Hematopoietic multipotent progenitor cell treated with erythropoietin and hydrocortisone succinate and interleukin-3 and kit ligand, for 8 days (in vitro differentiated cells): ENCODE measurements around the gene RGS9.
"Not testable (repeated sequence)": the region's sequence is repeated elsewhere in the genome, so short reads cannot be mapped to it uniquely, and the experiment has no call there.

Experiments
- DNase-seq: peaks from one replicate; pipeline ENCODE4 v3.0.0-alpha.2; 2015

The RGS9 gene

DNA sequence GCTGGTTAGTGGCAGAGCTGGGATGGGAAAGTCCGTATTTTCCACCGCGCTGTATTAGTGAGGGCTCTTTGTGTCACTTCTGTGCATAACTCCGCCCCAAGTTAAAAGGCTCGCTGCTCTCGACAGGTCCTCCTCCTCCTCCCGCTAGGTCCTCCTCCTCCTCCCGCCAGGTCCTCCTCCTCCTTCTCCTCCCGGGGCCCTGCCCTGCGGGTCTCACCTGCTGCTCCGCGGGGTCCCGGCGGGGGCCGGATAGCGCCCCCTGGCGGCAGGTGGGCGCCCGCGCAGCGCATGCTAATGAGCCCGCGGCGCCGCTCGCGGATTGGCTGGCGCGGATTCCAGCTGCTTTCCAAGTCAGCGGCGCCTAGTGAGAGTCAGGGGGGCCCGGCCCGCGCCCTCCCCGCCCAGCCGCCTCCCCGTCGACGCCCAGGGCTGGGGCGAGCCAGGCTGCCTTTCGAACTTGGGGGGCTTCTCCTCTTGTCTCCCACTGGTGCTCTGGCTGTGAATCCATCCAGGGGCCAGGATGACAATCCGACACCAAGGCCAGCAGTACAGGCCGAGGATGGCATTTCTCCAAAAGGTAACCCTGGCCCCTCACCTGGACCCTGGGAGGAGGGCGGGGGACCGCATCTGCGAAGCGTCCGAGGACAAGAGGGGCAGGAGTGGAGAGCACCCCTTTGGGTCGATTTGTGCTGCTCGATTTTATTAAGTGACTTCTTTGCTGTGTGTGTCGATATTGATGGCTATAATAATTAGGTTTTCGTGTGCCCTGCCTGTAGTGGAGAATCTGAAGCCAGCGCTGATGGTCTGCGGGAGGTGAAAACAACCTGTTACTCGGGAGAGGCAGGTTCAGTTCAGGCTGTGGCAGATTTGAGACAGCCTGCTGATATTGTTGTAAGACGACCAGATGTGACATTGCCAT lies at the start of gene RGS9:
RGS9 (plus strand) TSS at position 350 of the 919 bp plus-strand sequence; CDS start at position 521, 171 bp downstream.
- peak; percentile 81 for DNase-seq

- no peak for DNase-seq
Measured at GRCh38 chr17:65088621-65089360, 48.4 kb upstream of the RGS9 start.

- no peak for DNase-seq
Measured at GRCh38 chr17:65092262-65092661, 44.9 kb upstream of the RGS9 start.

GRCh38 chr17:65092721-65093356 lies 44.3 kb upstream of the RGS9 start:
- not testable (repeated sequence) for DNase-seq

DNA sequence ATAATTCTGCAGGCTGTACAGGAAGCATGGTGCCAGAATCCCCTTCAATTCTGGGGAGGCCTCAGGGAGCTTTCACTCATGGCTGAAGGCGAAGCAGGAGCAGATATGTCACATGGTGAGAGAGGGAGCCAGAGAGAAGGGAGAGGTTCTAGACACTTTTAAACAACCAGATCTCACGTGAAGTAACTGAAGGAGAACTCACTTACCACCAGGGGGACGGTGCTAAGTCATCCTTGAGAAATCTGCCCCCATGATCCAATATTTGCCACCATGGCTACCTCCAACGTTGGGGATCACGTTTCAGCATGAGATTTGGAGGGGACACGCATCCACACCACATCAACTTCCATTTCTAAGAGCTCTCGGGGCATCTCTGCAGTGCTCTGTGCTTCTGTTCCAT lies 43.2 kb upstream of the RGS9 start:
- peak; percentile 22 for DNase-seq

DNA sequence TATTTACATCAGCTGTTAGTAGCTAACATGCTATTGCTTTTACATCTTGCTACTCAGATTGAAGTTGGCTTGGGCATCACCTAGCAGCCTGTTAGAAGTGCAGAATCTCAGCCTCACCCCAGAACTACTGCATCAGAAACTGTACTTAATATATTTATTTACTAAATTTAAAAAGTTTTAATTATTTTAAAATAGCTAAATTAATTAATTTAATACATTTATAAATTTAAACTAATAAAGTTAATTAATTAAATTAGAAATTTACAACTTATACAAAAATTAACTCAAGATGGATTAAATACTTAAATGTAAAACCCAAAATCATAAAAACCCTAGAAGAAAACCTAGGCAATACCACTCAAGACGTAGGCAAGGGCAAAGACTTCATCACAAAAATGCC lies 41.7 kb upstream of the RGS9 start:
- DNase-seq, result no peak

- DNase-seq, result not testable (repeated sequence)
Measured at GRCh38 chr17:65096382-65096781, 40.8 kb upstream of the RGS9 start.

GRCh38 chr17:65097110-65097509 lies 40.1 kb upstream of the RGS9 start:
- no peak for DNase-seq

DNA sequence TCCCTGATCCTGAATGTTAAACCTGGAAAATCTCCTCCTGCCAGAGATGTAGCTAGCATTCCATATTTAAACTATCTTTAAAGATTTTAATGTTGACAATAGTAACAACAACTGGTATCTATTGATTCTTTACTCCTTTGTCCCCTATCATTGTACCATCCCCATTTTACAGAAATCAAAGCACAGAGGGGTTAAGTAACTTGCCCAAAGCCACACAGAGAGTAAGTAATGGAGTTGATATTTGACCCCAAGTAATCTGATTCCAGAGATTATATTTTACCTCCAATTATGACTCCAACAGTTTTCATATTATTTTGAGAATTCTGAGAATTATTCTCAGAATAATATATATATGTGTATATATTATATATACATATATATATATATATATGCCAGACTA lies 37.7 kb upstream of the RGS9 start:
- DNase-seq, result no peak

- no peak for DNase-seq
Measured at GRCh38 chr17:65099941-65100315, 37.2 kb upstream of the RGS9 start.

DNA sequence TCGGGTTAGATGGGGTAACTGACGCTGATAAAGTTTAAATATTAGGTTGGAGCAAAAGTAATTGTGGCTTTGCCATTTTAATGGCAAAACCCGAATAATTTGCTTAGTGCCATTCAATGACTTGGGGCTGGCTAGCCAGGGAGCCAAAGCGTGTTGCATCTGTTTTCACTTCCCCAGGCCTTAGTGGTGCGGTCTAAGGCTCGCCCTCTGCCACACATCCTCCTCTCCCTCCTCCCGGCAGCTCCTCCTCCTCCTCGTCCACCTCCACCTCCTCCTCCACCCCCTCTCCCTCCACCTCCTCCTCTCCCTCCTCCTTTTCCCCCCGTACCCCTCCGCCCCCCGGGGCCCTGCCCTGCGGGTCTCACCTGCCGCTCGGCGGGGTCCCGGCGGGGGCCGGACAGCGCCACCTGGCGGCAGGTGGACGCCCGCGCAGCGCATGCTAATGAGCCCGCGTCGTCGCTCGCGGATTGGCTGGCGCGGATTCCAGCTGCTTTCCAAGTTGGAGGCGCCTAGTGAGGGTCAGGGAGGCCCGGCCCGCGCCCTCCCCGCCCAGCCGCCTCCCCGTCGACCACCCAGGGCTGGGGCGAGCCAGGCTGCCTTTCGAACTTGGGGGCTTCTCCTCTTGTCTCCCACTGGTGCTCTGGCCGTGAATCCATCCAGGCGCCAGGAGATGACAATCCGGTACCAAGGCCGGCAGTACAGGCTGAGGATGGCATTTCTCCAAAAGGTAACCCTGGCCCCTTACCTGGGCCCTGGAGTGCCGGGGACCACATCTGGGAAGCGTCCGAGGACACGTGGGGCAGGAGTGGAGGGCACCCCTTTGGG lies 36.6 kb upstream of the RGS9 start:
- peak; percentile 75 for DNase-seq

GRCh38 chr17:65101371-65101770 lies 35.8 kb upstream of the RGS9 start:
- no peak for DNase-seq

DNA sequence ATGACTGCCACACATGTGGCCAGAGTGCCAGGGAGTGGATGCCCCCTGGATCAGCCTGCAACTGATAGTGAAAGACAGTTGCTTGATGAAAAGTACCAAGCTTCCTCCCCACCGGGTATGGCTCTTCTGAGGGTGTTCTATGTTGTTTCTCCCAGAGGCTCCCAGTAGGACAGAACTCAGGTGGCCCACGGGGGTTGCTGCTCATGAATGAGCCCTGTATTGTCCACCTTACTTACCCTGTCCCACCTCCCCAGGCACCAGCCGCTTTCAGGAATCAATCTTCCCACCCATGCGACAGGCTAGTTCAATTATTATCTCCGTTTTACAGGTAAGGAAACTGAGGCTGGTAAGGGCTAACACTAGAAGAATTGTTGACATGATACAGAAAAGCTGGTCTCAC lies 34.9 kb upstream of the RGS9 start:
- no peak for DNase-seq

GRCh38 chr17:65102788-65103187 lies 34.4 kb upstream of the RGS9 start:
- DNase-seq, result no peak

GRCh38 chr17:65103431-65103830 lies 33.7 kb upstream of the RGS9 start:
- no peak for DNase-seq

GRCh38 chr17:65103896-65104295 lies 33.3 kb upstream of the RGS9 start:
- no peak for DNase-seq

DNA sequence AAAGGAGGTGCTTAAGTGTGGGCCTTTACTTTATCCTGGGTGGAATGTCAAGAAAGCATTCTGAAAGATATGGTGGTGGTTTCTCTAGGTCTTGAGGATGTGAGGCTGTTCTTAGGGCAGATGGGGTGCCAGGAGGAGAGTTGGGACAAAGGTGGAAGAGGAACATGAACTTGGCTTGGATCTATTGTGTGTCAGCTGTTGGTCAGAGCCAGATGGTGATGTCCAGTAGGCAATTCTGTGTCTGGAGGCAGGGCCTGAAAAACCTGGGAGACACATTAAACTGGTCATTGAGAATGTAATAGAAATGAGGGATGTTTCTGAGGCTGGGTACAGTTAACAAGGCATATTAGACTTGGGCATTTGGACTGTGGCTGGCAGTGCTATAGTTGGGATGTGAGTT lies 32.6 kb upstream of the RGS9 start:
- DNase-seq, result no peak

DNA sequence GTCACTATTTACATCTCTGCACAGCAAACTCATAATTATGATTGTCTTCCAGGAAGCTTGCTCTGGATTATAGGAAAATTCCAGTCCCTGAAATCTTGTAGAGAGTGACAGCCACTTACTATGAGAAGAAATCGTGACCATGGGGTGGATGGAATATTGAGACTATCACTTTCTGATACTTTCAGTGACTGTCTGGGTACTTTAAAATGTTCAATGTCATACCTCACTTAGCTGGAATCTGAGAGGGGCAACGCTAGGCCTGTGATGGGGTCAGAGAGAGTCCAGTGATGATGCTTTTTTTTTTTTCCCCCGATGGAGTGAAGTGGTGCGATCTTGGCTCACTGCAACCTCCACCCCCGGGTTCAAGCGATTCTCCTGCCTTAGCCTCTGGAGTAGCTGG lies 32.2 kb upstream of the RGS9 start:
- DNase-seq, result no peak

DNA sequence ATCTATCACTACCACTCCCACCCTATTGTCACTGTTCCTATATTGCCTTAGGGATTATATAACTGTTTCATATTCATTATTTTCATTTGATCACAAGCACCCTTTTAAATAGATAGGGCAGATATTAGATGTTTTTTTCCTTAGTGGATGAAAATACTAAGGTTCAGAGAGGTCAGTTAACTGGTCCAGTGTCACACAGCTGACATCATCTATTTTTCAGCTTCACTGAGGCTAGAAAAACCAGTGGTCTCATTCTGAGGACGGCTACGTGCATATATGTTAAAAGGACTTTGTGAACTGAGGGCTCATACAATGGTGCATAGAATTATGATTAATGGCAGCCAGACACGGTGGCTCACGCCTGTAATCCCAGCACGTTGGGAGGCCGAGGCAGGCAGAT lies 29.0 kb upstream of the RGS9 start:
- no peak for DNase-seq

- DNase-seq, result no peak
Measured at GRCh38 chr17:65109543-65109942, 27.6 kb upstream of the RGS9 start.

GRCh38 chr17:65109990-65110680 lies 27.0 kb upstream of the RGS9 start:
- peak; percentile 31 for DNase-seq

- DNase-seq, result no peak
Measured at GRCh38 chr17:65115839-65116238, 21.3 kb upstream of the RGS9 start.
